OCI-LY7 (cell line): ENCODE results near the gene FAM110C.

Experiments used
- EZH2phosphoT487 ChIP-seq: fragments of 200-600 bp; sonication (generic); IDR thresholded peaks from 2 replicates; pipeline ENCODE4 v1.6.1; 2018; ENCODE audit warnings: low read depth, borderline replicate concordance, mild to moderate bottlenecking, mixed run types, antibody characterized with exemption, low read length, moderate library complexity, mixed read lengths
- TF ChIP-seq, protein P1 (sequence below): fragments of 200-600 bp; sonication (generic); conservative IDR thresholded peaks from 2 replicates; pipeline ENCODE4 v1.5.1; 2014; ENCODE audit warnings: mild to moderate bottlenecking, antibody characterized with exemption, low read length, moderate library complexity, mixed read lengths

GRCh38 chr2:33620-34019 is 12.7 kb downstream of the FAM110C start:
- TF ChIP-seq, protein P1, sequence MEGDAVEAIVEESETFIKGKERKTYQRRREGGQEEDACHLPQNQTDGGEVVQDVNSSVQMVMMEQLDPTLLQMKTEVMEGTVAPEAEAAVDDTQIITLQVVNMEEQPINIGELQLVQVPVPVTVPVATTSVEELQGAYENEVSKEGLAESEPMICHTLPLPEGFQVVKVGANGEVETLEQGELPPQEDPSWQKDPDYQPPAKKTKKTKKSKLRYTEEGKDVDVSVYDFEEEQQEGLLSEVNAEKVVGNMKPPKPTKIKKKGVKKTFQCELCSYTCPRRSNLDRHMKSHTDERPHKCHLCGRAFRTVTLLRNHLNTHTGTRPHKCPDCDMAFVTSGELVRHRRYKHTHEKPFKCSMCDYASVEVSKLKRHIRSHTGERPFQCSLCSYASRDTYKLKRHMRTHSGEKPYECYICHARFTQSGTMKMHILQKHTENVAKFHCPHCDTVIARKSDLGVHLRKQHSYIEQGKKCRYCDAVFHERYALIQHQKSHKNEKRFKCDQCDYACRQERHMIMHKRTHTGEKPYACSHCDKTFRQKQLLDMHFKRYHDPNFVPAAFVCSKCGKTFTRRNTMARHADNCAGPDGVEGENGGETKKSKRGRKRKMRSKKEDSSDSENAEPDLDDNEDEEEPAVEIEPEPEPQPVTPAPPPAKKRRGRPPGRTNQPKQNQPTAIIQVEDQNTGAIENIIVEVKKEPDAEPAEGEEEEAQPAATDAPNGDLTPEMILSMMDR = no peak
- no peak for TF ChIP-seq EZH2phosphoT487
